GM12872 (cell line): ENCODE data around the gene CNPY4.

Source experiments
- CTCF ChIP-seq: IDR thresholded peaks from 3 replicates; pipeline ENCODE4 v1.5.1; 2011; ENCODE audit warnings: low read depth, mild to moderate bottlenecking, low read length, moderate library complexity; ENCODE audit not compliant: insufficient read depth

CNPY4 gene

GRCh38 chr7:100093925-100094486, 25.4 kb upstream of the CNPY4 start:
- no peak for TF ChIP-seq CTCF

GRCh38 chr7:100095289-100095688, 24.1 kb upstream of the CNPY4 start:
- TF ChIP-seq CTCF, result no peak

GRCh38 chr7:100095704-100096103, 23.7 kb upstream of the CNPY4 start:
- TF ChIP-seq CTCF, result no peak

- no peak for TF ChIP-seq CTCF
Measured at GRCh38 chr7:100098913-100099312, 20.5 kb upstream of the CNPY4 start.

- TF ChIP-seq CTCF, result no peak
Measured at GRCh38 chr7:100099452-100099851, 20.0 kb upstream of the CNPY4 start.

GRCh38 chr7:100100420-100101015, 18.9 kb upstream of the CNPY4 start:
- no peak for TF ChIP-seq CTCF

GRCh38 chr7:100101016-100101862, 18.2 kb upstream of the CNPY4 start, which contains the start of the genes AP4M1 and MCM7:
AP4M1 (plus strand) TSS chr7:100101643; CDS start chr7:100101715, 72 bp downstream.
MCM7 (minus strand) TSS chr7:100101397; CDS start chr7:100101294, 103 bp downstream.
- TF ChIP-seq CTCF, result no peak
